ENCODE results near the gene BICDL1. TPM values are rescaled to one million over a fixed set of nuclear protein-coding genes. Genes with fewer than 3 reads are reported as not detected.

BICDL1 gene
- total RNA-seq: not detected in 2 replicates

GRCh38 chr12:119988472-119989360, at the start of gene BICDL1:
Gene BICDL1, plus strand, starts transcription at chr12:119989236. Its CDS starts 633 bp downstream, at chr12:119989869.

GRCh38 chr12:120116441-120116791, 127.4 kb downstream of the BICDL1 start, which contains the start of gene RAB35:
Gene RAB35, minus strand, starts transcription at chr12:120116753. Its CDS starts 103 bp downstream, at chr12:120116650.

Other genes starting within 250 kb of the BICDL1 start
- 2.0 and 7.0 TPM in 2 replicates for gene CIT, start 111.9 kb upstream of the BICDL1 start, total RNA-seq
- gene RAB35, start 127.5 kb downstream of the BICDL1 start, total RNA-seq: 28.8 and 40.3 TPM in 2 replicates
- gene GCN1, start 205.5 kb downstream of the BICDL1 start, total RNA-seq: 47.3 and 104 TPM in 2 replicates
- gene RPLP0, start 211.9 kb downstream of the BICDL1 start, total RNA-seq: 5,621 and 6,104 TPM in 2 replicates